Ovary (tissue), 9 donors: ENCODE data around the gene PSD. TPM values are rescaled to one million over a fixed set of nuclear protein-coding genes. Genes with fewer than 3 reads are reported as not detected.

ENCODE experiments used
- DNase-seq, 5 donors: peaks; one replicate each; pipeline ENCODE4 v3.0.0-alpha.2; 2019 to 2020
- H3K27ac ChIP-seq, 2 donors: fragments of 200-600 bp; one replicate each; pipeline versions ENCODE4 v1.5.1 to v1.8.0; 2019 to 2022
- H3K27me3 ChIP-seq: fragments of 200-600 bp; one replicate; pipeline ENCODE4 v1.8.0; 2022
- H3K36me3 ChIP-seq: fragments of 200-600 bp; sonication (generic); one replicate; pipeline ENCODE4 v1.5.1; 2019
- H3K4me1 ChIP-seq: one replicate; pipeline ENCODE4 v1.8.1; 2013; ENCODE audit warnings: mild to moderate bottlenecking, moderate library complexity; ENCODE audit not compliant: insufficient read depth
- H3K4me3 ChIP-seq: fragments of 200-600 bp; sonication (generic); one replicate; pipeline ENCODE4 v1.5.1; 2017
- H3K9me3 ChIP-seq, 2 donors: fragments of 200-600 bp in 1 of 2; sonication (generic) in 1 of 2; one replicate each; pipeline versions ENCODE4 v1.5.1 to v1.8.1; 2013 to 2019; ENCODE audit warnings: mild to moderate bottlenecking in 1 of 2, moderate library complexity in 1 of 2
- EP300 ChIP-seq: sonication (generic); formaldehyde crosslinking; IDR thresholded peaks from one replicate; pipeline ENCODE4 v1.6.1; 2017; ENCODE audit warnings: antibody characterized with exemption
- POLR2A ChIP-seq: fragments of 450-650 bp; IDR thresholded peaks from one replicate; pipeline ENCODE4 v1.6.1; 2017; ENCODE audit warnings: antibody characterized with exemption, mild to moderate bottlenecking, moderate library complexity
- WGBS, 3 donors: extraction: QIAGEN DNeasy Blood & Tissue Kit in 1 of 3; methylation state at CpG; one replicate each; pipeline versions ENCODE4 v1.1.5 to v1.1.7; 2013 to 2017; 5-methylcytosine and 5-hydroxymethylcytosine counted together
- intact Hi-C, 4 donors: fragments of 100-400 bp; cut with DNase I; formaldehyde crosslinking; loops; one replicate each; pipeline versions ENCODE4 v1.11.0 to v1.15.1; 2022 to 2023
- polyA plus RNA-seq, 2 donors: library from polyadenylated mRNA; stranded (reverse); fragments of 200-250 nt in 1 of 2; fragments of 350-450 nt in 1 of 2; fragmentation: Illumina TruSeq in 1 of 2; extraction: RNeasy Lipid Tissue Mini Kit (QIAGEN cat#74804) in 1 of 2; gene quantifications; one replicate each; pipeline ENCODE4 v1.2.3, GENCODE V29; 2013 to 2014
- total RNA-seq, 7 donors: library from RNA; depleted of rRNA in 2 of 7; stranded (reverse); fragments of >200 nt in 2 of 7; fragmentation: NEBNext Ultra II Directional in 3 of 7; extraction: Animal tissue kit (Norgen Biotek cat#: 25700) in 3 of 7; gene quantifications; one replicate each; pipeline versions ENCODE4 v1.1.0 to v1.2.4, GENCODE V29; 2016 to 2023
- TF ChIP-seq, protein P1 (sequence below), 3 donors: fragments of 450-650 bp in 2 of 3; fragments of 200-600 bp in 1 of 3; IDR thresholded peaks; one replicate each; pipeline versions ENCODE4 v1.5.1 to v1.8.0; 2016 to 2022; ENCODE audit warnings: antibody characterized with exemption in 3 of 3, mild to moderate bottlenecking in 1 of 3
- donor health status: DM: no; HTN: no; CAD: no; lungs with moderate emphysema.
- donor health status: DM: no; HTN: no; CAD: no.
- donor health status: Bipolar disorder and iron deficiency.
- donor health status: DM: yes; HTN: yes; CAD: no.
- donor health status: DM: no; HTN: no; CAD: no.
- donor health status: DM: yes; HTN: yes; CAD: no.

PSD gene
- total and polyA plus RNA-seq, 9 donors = 4.4 to 34.7 (median 23.2) TPM

DNA sequence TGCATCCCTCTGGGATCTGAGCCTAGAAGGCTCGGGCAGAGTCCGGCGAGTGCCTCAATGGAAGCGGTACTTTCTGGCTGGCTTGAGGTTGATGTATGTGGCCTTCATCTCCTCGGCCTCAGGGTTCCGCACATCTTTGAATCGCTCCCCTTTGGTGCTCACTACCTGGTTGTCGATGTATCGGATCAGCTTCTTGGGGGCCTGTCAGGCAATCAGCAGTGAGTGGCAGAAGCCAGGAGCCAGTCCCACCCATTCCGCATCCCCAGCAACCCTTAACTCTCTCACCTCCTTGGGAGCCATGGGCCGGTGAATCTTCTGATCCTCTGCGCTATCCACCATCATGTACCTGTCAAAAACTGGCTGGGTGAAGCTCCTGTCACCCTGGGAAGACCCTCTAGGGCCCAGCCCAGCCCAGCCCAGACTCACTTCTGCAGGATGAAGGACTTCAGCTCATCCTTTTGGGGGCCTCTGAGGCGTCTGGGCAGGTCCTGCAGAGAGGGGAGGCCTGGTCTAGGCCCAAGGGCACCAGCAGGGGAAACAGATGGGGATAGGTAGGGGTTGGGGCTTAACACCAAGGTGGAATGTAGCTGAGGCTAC, 4.9 kb upstream of the PSD start:
- WGBS, 3 donors = 80 to 89% (median 85%) methylated on average over 13 of the region's 13 CpGs
- TF ChIP-seq, protein P1, sequence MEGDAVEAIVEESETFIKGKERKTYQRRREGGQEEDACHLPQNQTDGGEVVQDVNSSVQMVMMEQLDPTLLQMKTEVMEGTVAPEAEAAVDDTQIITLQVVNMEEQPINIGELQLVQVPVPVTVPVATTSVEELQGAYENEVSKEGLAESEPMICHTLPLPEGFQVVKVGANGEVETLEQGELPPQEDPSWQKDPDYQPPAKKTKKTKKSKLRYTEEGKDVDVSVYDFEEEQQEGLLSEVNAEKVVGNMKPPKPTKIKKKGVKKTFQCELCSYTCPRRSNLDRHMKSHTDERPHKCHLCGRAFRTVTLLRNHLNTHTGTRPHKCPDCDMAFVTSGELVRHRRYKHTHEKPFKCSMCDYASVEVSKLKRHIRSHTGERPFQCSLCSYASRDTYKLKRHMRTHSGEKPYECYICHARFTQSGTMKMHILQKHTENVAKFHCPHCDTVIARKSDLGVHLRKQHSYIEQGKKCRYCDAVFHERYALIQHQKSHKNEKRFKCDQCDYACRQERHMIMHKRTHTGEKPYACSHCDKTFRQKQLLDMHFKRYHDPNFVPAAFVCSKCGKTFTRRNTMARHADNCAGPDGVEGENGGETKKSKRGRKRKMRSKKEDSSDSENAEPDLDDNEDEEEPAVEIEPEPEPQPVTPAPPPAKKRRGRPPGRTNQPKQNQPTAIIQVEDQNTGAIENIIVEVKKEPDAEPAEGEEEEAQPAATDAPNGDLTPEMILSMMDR (IDR thresholded peaks at IDR 0.05) = no peak
- no peak for TF ChIP-seq POLR2A
- no peak for TF ChIP-seq EP300
- DNase-seq = peak in 1 of 5 donors; percentile 30
- Histone ChIP-seq H3K27ac (no peak overlapping the region), H3K36me3 (no peaks in the 10 kb centered on the region), H3K27me3 (no peaks in the 10 kb centered on the region), H3K9me3 (no peaks in the 10 kb centered on the region), H3K4me1 (peaks cover 21% of the 10 kb centered on the region), H3K4me3 (no peak overlapping the region)
- intact Hi-C loops = no loop called here

DNA sequence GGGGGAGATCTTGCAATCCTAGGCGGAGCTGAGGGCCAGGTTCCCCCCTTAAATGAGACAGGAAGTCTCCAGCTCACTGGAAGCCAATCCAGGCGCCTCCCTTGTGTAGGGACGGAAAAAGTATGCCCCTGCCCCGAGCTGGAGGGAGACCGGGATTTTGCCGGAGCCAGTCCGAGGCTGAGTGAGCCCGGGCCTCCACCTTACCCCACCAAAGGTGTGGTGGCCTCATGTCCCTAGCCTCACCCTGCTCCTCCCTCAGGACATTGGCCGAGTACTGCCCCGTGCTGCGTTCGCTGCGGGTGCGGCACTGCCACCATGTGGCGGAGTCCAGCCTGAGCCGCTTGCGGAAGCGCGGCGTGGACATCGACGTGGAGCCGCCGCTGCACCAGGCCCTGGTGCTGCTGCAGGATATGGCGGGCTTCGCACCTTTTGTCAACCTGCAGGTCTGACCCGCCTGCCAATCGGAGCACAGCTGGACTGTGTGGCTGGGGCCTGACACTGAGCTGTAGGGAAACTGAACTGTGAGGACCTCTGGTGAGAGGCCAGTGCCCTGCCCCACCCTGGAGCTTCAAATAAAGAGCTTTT, 4.1 kb upstream of the PSD start:
- Histone ChIP-seq H3K36me3 (no peaks in the 10 kb centered on the region), H3K9me3 (no peaks in the 10 kb centered on the region), H3K4me1 (peaks cover 21% of the 10 kb centered on the region), H3K27ac (peak overlapping the region in 1 of 2 donors; percentile 89), H3K4me3 (peak overlapping the region; percentile 98), H3K27me3 (no peaks in the 10 kb centered on the region)
- intact Hi-C loops = no loop called here
- DNase-seq = peak; percentile 58 to 79 (median 70)
- TF ChIP-seq, protein P1 (IDR thresholded peaks at IDR 0.05) = peak; percentile 42 to 72 (median 67)
- no peak for TF ChIP-seq POLR2A
- TF ChIP-seq EP300 = no peak
- WGBS, 3 donors = 3 to 7% (median 4%) methylated on average over 28 of the region's 28 CpGs

DNA sequence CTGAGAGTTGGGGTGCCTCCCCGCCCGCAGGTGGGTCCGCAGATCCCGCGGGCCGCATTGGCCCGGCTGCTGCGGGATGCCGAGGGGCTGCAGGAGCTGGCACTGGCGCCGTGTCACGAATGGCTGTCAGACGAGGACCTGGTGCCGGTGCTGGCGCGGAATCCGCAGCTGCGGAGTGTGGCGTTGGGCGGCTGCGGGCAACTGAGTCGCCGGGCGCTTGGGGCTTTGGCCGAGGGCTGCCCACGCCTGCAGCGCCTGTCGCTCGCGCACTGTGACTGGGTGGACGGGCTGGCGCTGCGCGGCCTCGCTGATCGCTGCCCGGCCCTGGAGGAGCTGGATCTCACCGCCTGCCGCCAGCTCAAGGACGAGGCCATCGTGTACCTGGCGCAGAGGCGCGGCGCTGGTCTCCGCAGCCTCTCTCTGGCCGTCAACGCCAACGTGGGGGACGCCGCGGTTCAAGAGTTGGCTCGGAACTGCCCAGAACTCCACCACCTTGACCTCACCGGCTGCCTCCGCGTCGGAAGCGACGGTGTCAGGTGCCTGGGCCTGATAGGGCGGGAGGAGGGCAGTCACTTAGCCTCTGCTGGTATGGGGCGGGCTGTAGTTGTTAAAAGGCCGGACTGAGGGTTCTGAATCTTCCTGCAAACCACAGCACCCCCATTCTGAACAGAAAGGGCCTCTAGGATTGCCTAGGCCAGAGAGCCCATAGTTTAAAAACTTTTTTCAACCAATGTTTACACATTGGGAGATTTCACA, 3.4 kb upstream of the PSD start:
- H3K9me3 ChIP-seq = no peaks in the 10 kb centered on the region
- no peaks in the 10 kb centered on the region for H3K36me3 ChIP-seq
- intact Hi-C loops = no loop called here
- DNase-seq = peak in 3 of 5 donors; percentile 24 to 58 (median 57)
- 1% methylated on average over 62 of the region's 62 CpGs for WGBS, 3 donors
- peaks cover 21% of the 10 kb centered on the region for H3K4me1 ChIP-seq
- peak overlapping the region; percentile 73 to 89 for H3K27ac ChIP-seq
- peak overlapping the region; percentile 98 for H3K4me3 ChIP-seq
- no peaks in the 10 kb centered on the region for H3K27me3 ChIP-seq
- TF ChIP-seq EP300 = no peak
- no peak for TF ChIP-seq POLR2A
- TF ChIP-seq, protein P1 (IDR thresholded peaks at IDR 0.05) = no peak

DNA sequence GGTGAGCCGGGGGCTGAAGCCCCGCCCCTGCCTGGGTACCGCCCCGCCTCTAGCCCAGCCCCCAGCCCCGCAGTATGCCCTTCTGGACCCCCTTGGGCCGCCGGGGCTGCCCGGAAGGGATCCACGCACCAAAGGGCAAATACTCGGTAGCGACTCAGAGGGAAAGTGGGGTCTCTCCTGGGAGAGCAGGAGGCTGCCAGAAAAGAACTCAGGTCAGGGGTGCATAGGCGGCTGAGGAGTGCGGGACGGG, 2.8 kb upstream of the PSD start:
- intact Hi-C loops = no loop called here

More for the DNA sequence above, 2.8 kb upstream of the PSD start:
- TF ChIP-seq POLR2A (no peak), EP300 (no peak)
- TF ChIP-seq, protein P1 (IDR thresholded peaks at IDR 0.05) = no peak
- H3K27ac ChIP-seq = peak overlapping the region; percentile 73 to 89
- DNase-seq = no peak
- H3K4me1 ChIP-seq = peaks cover 21% of the 10 kb centered on the region
- no peaks in the 10 kb centered on the region for H3K27me3 ChIP-seq
- H3K9me3 ChIP-seq = no peaks in the 10 kb centered on the region
- H3K36me3 ChIP-seq = no peaks in the 10 kb centered on the region
- H3K4me3 ChIP-seq = peak overlapping the region; percentile 98
- WGBS, 3 donors = 0% methylated on average over 12 to 14 of the region's 14 CpGs
